Measurements from ENCODE around the gene NUMBL.
"Not testable (repeated sequence)": the region's sequence is repeated elsewhere in the genome, so short reads cannot be mapped to it uniquely, and the experiment has no call there.

NUMBL gene

GRCh38 chr19:40667602-40668001 lies 22.8 kb downstream of the NUMBL start:
- no peak for DNase-seq (ENCODE audit: low spot score)

GRCh38 chr19:40666803-40667438 lies 23.5 kb downstream of the NUMBL start:
- FAIRE-seq (peak; percentile 37), DNase-seq (ENCODE audit: low spot score) (no peak)

More at GRCh38 chr19:40667602-40668001, 22.8 kb downstream of the NUMBL start:
- no peak for FAIRE-seq

GRCh38 chr19:40663695-40664692 lies 26.5 kb downstream of the NUMBL start:
- DNase-seq (ENCODE audit: low spot score), result peak; percentile 58
- FAIRE-seq, result no peak

GRCh38 chr19:40662925-40663694 lies 27.3 kb downstream of the NUMBL start:
- DNase-seq (ENCODE audit: low spot score) (peak; percentile 90), FAIRE-seq (peak; percentile 62)

- FAIRE-seq, result no peak
Measured at GRCh38 chr19:40661616-40662015, 28.8 kb downstream of the NUMBL start.

GRCh38 chr19:40659566-40659965 lies 30.9 kb downstream of the NUMBL start:
- FAIRE-seq (no peak), DNase-seq (ENCODE audit: low spot score) (no peak)

More at GRCh38 chr19:40661616-40662015, 28.8 kb downstream of the NUMBL start:
- no peak for DNase-seq (ENCODE audit: low spot score)

- FAIRE-seq (no peak), DNase-seq (ENCODE audit: low spot score) (no peak)
Measured at GRCh38 chr19:40659116-40659515, 31.3 kb downstream of the NUMBL start.

GRCh38 chr19:40658031-40658430 lies 32.4 kb downstream of the NUMBL start:
- FAIRE-seq, result no peak
- no peak for DNase-seq (ENCODE audit: low spot score)

- FAIRE-seq; DNase-seq (ENCODE audit: low spot score): not testable (repeated sequence)
Measured at GRCh38 chr19:40655684-40656083, 34.8 kb downstream of the NUMBL start.

GRCh38 chr19:40652303-40652702 lies 38.1 kb downstream of the NUMBL start:
- DNase-seq (ENCODE audit: low spot score); FAIRE-seq: not testable (repeated sequence)

- no peak for FAIRE-seq
- no peak for DNase-seq (ENCODE audit: low spot score)
Measured at GRCh38 chr19:40650749-40651305, 39.6 kb downstream of the NUMBL start.

GRCh38 chr19:40649903-40650675 lies 40.4 kb downstream of the NUMBL start:
- not testable (repeated sequence) for DNase-seq (ENCODE audit: low spot score); FAIRE-seq

GRCh38 chr19:40646743-40647254 lies 43.7 kb downstream of the NUMBL start:
- no peak for FAIRE-seq
- no peak for DNase-seq (ENCODE audit: low spot score)

- FAIRE-seq, result no peak
- no peak for DNase-seq (ENCODE audit: low spot score)
Measured at GRCh38 chr19:40642757-40643305, 47.6 kb downstream of the NUMBL start.

- DNase-seq (ENCODE audit: low spot score), result no peak
- FAIRE-seq, result no peak
Measured at GRCh38 chr19:40642051-40642706, 48.3 kb downstream of the NUMBL start.

- FAIRE-seq (no peak), DNase-seq (ENCODE audit: low spot score) (no peak)
Measured at GRCh38 chr19:40641281-40641680, 49.2 kb downstream of the NUMBL start.

GRCh38 chr19:40640744-40641143 lies 49.7 kb downstream of the NUMBL start:
- DNase-seq (ENCODE audit: low spot score) (no peak), FAIRE-seq (no peak)

GRCh38 chr19:40639638-40639982 lies 50.8 kb downstream of the NUMBL start:
- no peak for FAIRE-seq

GRCh38 chr19:40638327-40638726 lies 52.1 kb downstream of the NUMBL start:
- DNase-seq (ENCODE audit: low spot score) (no peak), FAIRE-seq (no peak)

More at GRCh38 chr19:40639638-40639982, 50.8 kb downstream of the NUMBL start:
- no peak for DNase-seq (ENCODE audit: low spot score)

Data from urothelium cell line (cell line).